Fibroblast of skin of back (primary cell): ENCODE results near the gene CAMTA1.
A peak's percentile ranks its signal among the peaks of the same experiment; 100 is the strongest.

Experiments
- DNase-seq: peaks from one replicate; pipeline ENCODE4 v3.0.0-alpha.2; 2013

Gene CAMTA1

GRCh38 chr1:7528386-7529198, 743.3 kb downstream of the CAMTA1 start:
- DNase-seq: peak; percentile 80

GRCh38 chr1:7529917-7530316, 744.7 kb downstream of the CAMTA1 start:
- DNase-seq: no peak

- no peak for DNase-seq
These were observed 746.5 kb downstream of the CAMTA1 start for GRCh38 chr1:7531562-7532340.

- no peak for DNase-seq
These were observed 747.8 kb downstream of the CAMTA1 start for GRCh38 chr1:7533006-7533405.

- DNase-seq: peak; percentile 42
These were observed 749.0 kb downstream of the CAMTA1 start for GRCh38 chr1:7534061-7534825.

DNA sequence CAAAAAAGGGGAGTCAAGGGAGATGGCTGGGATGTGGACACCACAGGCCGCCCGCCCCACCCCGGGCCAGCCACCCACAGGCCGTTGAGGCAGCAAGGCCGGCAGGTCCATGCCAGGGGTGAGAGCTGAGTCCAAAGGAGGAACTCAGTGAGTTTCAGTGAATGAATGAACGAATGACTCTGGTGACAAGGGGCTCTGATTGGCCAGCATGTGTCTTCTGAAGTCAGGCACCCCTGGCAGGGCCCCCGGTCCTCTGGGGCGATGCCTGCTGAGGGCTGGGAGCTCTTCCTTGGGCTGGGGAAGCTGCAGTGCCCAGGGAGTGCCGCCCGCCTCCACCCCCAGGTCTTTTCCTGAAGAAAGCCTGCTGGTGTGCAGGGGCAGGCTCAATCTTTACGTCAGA, 749.8 kb downstream of the CAMTA1 start:
- DNase-seq: no peak

DNA sequence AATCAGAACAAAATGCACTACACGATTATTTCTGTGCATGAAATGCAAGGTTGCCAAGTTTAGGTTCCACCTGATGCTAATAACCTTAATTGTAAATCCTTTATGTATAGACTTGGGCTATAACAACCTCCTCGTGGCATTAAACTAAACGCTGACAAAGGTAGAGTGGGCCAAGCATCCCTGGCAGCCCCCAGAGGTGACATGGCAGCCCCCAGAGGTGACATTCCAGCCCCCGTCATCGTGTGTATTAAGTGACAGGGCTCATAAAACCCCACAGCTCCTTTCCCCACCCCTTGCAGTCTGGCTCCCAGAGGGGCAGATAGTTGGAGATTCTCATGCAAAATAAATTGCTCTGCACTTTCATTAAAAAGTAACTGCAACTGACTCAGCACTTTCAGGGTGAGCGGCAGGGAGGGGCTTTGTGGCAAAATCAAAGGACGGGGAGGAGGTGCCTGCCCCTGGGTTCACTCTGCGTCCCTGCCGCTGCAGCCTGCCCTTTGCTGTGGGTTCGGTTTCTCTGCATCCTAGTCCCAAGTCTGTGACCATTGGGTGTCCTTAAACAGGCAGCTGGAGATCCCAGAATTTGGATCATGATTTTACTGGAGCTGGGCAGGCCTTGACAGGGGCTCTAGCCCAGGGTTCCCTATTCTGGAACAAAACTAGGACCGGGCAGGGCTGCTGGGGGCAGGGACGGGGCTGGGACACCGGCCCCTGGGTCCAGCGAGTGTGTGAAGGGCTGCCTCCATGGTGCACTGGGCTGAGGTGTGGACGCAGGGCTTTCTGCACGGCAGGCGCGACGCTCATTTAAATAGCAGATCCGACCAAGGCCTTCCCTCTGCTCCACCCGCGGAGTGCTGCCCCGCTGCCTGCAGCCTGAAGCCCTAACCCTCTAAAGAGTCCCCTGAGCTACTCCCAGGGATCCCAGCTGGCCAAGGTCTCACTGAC, 751.0 kb downstream of the CAMTA1 start:
- DNase-seq: no peak

DNA sequence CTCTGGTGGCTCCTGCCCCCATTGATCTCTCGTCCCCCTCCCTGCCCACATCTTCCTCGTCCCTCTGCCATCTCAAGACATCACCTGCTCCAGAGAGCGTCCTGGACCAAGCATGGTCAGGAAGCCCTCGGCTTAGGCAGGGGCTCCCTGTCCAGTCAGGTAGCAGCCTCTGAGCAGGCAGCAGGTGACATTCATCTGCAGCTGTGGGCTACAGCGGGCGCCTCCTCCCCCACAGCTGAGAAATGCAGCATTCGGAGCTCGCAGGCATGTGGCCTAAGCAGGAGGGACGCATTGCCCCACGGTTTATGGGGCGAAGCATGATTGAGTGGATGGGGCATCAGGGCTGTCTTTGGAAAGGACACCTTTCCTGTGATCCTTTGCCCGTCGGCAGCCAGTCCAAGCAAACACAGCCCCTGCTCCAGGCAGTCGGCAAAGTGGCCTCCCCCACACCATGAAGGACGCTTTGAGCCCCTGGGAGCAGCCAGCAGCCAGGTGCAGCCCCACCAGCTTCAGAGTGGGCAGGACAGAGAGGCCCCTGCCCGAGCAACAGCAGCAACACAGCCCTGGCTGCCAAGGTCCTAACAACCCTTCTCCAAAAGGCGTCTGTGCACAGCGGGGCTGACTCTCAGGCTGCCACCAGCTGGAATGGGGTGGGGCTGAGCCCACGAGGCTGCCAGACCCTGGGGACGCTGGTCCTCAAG, 751.8 kb downstream of the CAMTA1 start:
- no peak for DNase-seq

- DNase-seq: peak; percentile 67
These were observed 752.8 kb downstream of the CAMTA1 start for GRCh38 chr1:7538033-7538432.

DNA sequence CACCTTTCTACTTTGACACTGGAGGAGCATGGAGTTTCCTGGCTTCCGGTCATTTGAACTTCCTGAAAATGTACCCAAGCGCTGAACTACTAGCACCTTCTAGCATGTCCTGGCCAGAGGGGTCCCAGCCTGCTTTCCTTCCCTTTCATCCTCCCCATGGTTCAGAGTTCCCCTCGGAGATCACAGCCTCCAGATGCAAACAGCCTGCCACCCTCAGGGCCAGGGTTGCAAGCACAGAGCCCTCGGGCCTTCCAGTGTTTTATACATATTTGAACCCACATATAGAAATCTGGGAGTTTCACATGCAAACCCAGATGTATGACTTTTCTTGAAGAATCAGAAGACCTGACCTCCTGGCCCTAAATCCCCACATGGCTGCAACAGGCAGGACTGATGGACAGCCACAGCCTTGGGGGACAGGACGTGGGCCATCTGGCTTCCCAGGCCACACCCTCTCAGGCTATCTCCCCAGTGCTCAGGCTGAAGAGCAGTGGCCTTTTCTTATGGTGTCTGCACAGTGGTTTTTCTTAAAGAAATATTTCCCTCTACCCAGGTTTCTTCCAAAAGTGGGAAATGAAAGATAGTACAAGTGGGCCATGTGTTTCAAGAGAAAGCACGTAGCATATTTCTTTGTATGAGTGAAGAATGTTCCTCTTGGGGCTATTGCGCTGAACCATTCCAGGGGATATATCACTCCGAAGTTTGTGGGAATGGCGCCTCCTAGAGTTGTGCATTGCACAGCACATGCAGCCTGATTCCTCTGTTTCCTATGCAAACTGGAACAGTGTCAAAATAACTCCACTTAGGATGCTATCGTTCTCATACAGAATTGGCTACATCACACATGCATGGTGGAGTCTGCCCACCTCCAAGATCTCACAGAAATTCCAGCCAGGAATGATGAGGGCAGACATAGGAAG, 753.9 kb downstream of the CAMTA1 start:
- no peak for DNase-seq

DNA sequence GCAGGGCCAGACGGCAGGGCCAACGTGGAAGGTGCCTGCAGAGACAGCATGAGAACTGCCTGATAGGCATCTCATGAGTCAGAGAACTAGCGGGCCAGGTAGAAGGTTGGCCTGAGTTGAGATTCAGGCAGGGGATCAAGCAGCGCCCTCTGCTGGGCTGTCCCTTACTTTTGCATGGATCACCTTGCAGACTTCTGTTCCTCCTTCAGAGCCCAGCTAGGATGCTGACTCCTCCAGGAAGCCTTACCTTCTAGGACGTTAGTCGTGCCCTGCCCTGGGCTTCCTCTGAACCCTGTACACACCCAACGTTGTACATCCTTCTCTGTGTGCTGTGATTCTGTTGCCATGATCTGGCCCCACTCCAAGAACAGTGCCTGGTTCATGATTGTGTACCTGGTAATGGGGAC, 754.5 kb downstream of the CAMTA1 start:
- DNase-seq: no peak

GRCh38 chr1:7540816-7541215, 755.6 kb downstream of the CAMTA1 start:
- DNase-seq: no peak

DNA sequence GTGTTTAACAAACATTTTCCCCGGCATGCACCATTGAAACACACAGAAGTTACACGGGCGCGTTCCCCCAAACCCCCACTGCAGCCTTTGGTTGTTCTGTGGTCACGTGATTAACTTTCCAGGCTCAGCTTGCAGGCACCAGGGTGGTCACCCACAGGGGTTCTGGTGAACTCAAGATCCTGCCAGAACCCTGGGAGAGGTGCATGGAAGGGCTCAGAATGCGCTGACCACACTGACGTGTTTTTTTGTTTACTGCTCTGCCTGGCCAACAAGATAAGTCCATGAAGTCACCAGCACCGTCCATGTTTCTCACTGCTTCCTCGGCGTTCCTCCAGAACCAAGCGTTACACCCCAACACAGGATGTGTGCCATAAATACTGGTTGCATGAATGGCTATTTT, 756.4 kb downstream of the CAMTA1 start:
- no peak for DNase-seq

DNA sequence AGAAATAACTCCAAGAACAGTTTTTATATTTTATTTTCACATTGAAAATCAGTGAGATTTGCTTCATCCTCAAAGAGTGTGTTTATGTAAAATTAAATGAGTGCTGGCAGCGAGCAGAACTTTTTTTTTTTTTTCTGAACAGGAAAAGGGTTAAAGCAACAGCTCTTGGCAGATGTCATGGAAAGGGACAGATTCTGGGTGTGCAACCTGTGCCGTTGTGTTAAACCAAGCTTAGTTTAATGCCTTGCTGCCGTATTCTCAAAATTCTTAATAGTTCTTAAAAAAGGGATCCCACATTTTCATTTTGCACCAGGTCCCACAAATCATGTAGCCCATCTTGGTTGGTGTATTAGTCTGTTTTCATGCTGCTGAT, 758.5 kb downstream of the CAMTA1 start:
- DNase-seq: no peak

DNA sequence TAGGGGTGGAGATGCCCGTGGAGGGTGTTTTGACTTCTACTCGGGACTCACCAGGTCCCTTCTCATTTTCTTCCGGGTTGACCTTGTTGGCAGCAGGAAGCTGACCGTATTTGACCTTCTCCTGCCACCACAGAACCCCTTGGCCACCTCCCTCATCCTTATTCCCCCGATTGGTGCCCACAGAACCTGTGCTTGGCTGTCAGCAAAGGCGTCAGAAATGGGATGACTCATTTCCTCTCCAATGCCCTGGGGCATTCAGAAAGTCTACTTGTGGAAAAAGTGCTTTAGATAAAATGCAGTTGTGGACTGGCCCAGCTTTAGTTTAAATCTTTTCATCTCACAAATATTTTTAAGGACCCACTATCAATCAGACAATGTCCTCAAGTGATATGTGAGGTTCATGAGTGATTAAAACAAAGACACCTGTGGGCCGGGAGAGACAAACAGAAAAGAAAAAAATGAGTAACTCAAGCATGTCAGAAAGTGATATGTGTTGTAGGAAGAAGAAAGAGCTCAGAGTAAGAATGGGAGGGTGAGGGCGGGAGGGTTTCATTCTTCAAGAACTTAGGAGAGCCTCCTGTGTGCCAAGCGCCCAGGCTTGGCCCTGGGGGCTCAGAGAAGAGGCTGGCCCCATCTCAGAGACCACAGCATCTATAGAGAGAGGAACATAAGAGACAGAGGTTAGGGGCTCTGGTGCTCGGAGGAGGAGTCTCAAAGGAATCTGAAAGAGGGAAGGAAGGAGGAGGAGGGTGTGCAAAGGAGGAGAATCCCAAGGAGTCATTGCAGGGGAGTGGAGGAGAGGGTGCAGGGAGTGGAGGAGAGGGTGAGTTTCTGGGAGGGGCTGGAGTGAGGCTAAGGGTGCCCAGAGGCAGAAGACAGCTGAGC, 764.3 kb downstream of the CAMTA1 start:
- peak; percentile 85 for DNase-seq

DNA sequence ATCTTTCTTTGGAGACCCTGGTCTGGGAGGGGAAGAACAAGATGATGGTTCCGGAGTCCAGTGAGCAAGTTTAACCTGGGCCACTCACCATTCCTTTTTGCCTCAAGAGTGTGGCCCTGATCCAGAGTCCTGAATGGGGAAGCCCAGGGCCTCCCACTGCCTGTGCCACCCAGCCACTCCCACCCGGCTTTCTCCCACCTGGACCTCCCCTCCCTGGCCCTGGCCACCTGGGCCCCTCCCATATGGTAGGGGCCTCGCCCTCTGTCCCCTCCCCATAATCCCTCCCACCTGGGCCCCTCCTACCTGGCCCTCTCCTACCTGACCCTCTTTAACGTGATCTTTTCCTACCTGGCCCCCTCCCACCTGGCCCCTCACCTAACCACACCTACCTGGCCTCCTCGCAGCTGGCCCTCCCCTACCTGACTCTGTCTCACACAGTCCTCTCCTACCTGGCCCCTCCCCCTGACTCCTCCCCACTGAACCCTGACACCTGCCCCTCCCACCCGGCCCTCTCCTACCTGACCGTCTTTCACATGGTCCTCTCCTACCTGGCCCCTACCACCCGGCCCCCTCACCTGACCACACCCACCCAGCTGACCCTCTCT, 765.1 kb downstream of the CAMTA1 start:
- DNase-seq: no peak

- no peak for DNase-seq
These were observed 765.7 kb downstream of the CAMTA1 start for GRCh38 chr1:7550981-7551380.

DNA sequence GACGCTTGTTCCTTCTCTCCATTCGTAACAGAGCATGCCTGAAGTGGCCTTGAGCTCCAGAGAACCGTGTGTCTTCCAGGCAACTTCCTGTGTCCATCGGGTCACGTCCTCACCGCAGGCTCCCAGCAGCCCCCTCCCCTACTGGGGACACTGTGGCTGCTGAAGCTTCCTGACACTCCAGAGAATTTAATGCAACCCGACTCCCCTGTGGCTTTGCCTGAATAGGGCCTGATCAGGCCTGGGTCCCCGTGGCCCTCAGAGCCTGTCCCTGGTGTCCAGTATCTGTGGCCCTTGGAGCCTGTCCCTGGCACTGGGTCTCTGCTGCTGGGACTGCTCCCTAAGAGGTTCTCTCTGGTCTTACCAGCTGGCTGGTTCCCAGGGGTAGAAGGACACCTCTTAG, 766.2 kb downstream of the CAMTA1 start:
- DNase-seq: no peak

DNA sequence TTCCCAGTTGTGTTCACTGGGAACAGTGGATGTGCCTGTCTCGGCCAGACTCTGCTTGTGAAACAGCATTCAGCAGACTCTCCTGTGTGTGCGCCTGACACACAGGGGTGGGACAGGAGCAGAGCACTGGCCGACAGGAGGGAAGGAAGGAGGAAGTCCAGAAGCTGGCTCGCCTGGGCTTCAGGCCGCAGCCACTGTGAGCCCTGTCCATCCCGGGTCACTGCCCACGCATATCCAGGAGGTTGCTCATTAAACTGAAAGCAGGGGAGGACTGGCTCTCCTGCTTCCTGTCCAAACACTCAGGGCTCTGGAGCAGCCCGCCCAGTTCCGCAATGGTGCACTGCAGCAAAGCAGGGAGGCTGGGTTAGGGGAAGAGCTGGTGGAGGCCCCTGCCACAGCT, 767.1 kb downstream of the CAMTA1 start:
- no peak for DNase-seq
